Dendritic cell treated with granulocyte-macrophage colony-stimulating factor and Interleukin-4, amounts not matched to agents 40 ng/mL and 50 ng/mL, for 4 days (primary cell): ENCODE data around the gene CHMP1A.

Experiments used
- H3K27ac Mint-ChIP-seq: one replicate; pipeline ENCODE4 v1.8.0; 2022; ENCODE audit warnings: mild to moderate bottlenecking, mixed read lengths
- H3K27me3 Mint-ChIP-seq: one replicate; pipeline ENCODE4 v1.8.0; 2022; ENCODE audit warnings: mild to moderate bottlenecking, mixed read lengths
- H3K36me3 Mint-ChIP-seq: one replicate; pipeline ENCODE4 v1.8.0; 2022; ENCODE audit warnings: low read depth, mixed read lengths
- H3K4me1 Mint-ChIP-seq: one replicate; pipeline ENCODE4 v1.8.0; 2022; ENCODE audit warnings: low read depth, mixed read lengths
- H3K4me3 Mint-ChIP-seq: one replicate; pipeline ENCODE4 v1.8.0; 2022; ENCODE audit warnings: mild to moderate bottlenecking, moderate library complexity, mixed read lengths
- H3K9me3 Mint-ChIP-seq: one replicate; pipeline ENCODE4 v1.8.0; 2022; ENCODE audit warnings: mixed read lengths
- intact Hi-C: fragments of 100-400 bp; cut with micrococcal nuclease; formaldehyde crosslinking; loops from one replicate; pipeline ENCODE4 v1.15.0; 2022

The CHMP1A gene

DNA sequence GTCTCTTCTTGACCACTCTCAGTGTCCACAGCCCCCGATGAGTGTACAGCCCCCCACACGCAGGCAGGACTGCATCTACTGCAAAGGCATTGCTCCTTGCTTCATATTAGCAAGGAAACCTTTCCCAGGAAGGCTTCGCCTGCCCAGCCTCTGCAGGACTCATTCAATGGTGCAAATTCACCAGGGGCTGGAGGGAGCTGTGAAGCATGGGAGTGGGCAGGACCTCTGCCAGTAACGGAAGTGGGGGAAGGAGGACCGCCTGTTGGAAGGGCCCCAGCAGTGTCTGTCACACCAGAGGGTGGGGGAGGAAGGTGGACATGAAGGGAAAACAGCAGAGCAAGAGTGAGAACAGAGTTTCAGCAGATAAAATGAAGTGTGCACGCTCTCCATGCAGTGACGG is 2.6 kb upstream of the CHMP1A start:
- Mint-ChIP-seq H3K4me1 (peaks cover 42% of the 10 kb centered on the region), H3K36me3 (peaks cover 68% of the 10 kb centered on the region), H3K9me3 (no peaks in the 10 kb centered on the region), H3K27ac (no peak overlapping the region), H3K27me3 (peaks cover 2% of the 10 kb centered on the region), H3K4me3 (no peak overlapping the region)
- intact Hi-C loops = no loop called here

DNA sequence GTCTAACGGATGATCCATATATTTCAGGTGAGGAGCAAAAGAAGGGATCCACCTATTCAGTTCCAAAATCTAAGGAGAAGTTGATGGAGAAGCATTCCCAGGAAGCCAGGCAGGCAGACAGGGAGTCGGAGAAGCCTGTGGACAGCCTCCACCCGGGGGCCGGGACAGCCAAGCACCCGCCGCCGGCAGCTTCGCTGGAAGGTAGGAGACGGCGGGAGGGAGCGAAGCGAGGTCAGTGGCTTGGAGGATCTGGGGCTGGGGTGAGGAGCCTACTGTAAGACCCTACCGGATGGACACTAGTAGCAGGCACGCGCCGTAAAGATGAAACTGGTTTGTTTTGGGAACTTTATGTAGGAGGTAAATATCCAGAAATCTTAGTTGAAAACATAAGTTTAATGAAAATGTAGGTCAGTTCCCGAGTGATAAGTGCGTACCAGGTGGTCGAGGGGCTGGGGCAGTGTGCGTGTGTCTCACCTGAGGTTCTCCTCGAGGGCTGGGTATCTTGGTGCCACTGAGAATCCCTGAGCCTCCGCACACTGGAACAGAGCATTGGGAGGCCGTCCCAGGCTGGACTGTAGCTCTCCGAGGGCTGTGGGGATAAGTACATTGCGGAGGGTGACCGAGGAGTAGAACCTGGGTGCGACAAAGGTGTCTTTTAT is 842 bp upstream of the CHMP1A start:
- H3K36me3 Mint-ChIP-seq = peaks cover 65% of the 10 kb centered on the region
- H3K4me3 Mint-ChIP-seq = peak overlapping the region; percentile 93
- H3K4me1 Mint-ChIP-seq = peaks cover 39% of the 10 kb centered on the region
- H3K9me3 Mint-ChIP-seq = no peaks in the 10 kb centered on the region
- H3K27ac Mint-ChIP-seq = peak overlapping the region; percentile 89
- intact Hi-C loops = no loop called here
- H3K27me3 Mint-ChIP-seq = peaks cover 2% of the 10 kb centered on the region

DNA sequence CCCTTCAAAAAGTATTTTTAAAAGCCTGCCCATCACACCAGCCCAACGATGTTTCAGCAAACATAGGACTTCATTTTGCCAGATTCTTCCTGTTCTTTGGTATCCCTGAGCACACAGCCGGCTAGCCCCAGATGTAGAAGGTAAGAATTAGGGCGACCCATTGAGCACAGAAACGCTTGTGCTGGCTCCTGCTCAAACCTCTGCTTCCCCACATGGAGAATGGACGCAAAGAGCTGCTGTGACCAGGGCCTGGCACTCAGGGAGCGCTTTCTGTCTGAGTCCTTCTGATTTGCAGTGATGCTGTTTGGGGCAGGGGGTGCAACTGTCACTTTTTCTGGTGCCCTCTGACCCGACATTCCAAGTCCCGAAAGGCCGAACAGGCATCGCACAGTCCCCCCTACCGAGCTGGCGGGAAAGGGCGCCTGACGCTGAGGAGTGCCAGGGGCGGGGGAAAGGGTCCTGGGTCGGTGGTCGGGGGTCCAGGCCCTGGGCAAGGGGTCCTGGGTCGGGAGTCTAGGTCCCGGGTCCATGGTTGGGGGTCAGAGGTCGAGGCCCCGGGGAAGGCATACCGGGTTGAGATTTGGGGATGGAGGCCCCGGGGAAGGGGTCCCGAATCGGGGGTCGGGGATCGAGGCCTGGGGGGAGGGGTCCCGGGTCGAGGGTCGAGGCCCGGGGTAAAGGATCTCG is 930 bp downstream of the CHMP1A start:
- intact Hi-C loops = no loop called here
- Mint-ChIP-seq H3K4me1 (peaks cover 39% of the 10 kb centered on the region), H3K27me3 (peaks cover 2% of the 10 kb centered on the region)

DNA sequence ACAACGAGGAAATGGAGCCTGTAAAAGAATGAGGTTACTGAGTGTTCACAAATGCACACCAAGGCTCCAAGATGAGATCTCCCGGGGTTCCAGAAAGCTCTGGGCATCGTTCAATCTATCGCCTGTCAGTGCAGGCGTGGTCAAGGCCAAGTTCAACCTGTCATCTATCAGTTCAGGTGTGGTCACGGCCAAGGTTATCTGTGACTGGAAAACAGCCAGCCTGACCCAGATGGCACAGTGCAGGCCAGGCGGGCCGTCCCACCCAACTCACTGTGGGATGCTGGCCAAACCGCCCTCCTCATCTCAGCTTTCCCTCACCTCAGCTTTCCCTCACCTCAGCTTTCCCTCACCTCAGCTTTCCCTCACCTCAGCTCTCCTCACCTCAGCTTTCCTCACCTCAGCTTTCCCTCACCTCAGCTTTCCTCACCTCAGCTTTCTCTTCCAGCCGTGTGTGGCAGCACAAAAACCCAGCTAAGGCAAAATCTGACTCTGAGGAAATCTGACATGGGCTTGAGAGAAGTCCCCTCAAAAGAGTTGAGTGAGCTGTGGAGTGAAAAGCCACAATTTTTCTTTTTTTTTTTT is 2.4 kb downstream of the CHMP1A start:
- no peak overlapping the region for H3K4me3 Mint-ChIP-seq
- intact Hi-C loops = no loop called here
- peaks cover 2% of the 10 kb centered on the region for H3K27me3 Mint-ChIP-seq
- H3K4me1 Mint-ChIP-seq = peaks cover 32% of the 10 kb centered on the region
- no peaks in the 10 kb centered on the region for H3K9me3 Mint-ChIP-seq
- H3K36me3 Mint-ChIP-seq = peaks cover 62% of the 10 kb centered on the region
- H3K27ac Mint-ChIP-seq = peak overlapping the region; percentile 89

More for the DNA sequence above, 930 bp downstream of the CHMP1A start:
- Mint-ChIP-seq H3K27ac (peak overlapping the region; percentile 89), H3K9me3 (no peaks in the 10 kb centered on the region), H3K36me3 (peaks cover 62% of the 10 kb centered on the region), H3K4me3 (peak overlapping the region; percentile 93)

DNA sequence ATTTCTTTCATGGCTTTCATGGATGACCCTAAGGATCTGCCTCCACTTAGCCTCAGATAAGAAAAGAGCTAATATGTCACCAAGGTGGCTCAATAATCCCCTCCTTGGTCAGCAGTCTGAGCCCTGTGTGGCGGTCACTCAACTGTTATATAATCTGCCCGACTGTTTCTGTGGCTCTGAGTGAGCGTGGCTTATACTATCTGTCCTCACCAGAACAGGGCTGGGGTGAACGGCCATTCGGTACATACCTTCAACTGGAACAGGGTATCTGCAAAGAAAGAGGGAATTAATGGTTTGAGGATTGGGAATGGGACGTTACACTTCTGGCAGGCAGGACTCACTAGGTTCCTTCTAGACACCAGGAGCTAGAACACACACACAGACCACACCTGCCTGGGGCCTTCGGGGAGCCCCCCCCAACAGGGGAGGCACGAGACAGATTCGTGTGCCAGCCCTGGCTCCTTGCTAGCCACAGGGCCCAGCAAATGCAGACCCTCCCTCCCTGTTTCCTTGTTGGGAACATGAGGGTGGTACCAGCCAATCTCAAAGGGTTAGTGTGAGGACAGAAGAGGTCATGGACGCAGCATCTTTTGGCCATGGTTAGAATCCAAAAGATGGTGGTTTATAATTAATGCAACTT is 3.7 kb downstream of the CHMP1A start:
- H3K9me3 Mint-ChIP-seq = no peaks in the 10 kb centered on the region
- peak overlapping the region; percentile 5 for H3K27ac Mint-ChIP-seq
- no peak overlapping the region for H3K4me3 Mint-ChIP-seq
- H3K4me1 Mint-ChIP-seq = peaks cover 27% of the 10 kb centered on the region
- intact Hi-C loops = no loop called here
- peaks cover 2% of the 10 kb centered on the region for H3K27me3 Mint-ChIP-seq
- H3K36me3 Mint-ChIP-seq = peaks cover 74% of the 10 kb centered on the region

DNA sequence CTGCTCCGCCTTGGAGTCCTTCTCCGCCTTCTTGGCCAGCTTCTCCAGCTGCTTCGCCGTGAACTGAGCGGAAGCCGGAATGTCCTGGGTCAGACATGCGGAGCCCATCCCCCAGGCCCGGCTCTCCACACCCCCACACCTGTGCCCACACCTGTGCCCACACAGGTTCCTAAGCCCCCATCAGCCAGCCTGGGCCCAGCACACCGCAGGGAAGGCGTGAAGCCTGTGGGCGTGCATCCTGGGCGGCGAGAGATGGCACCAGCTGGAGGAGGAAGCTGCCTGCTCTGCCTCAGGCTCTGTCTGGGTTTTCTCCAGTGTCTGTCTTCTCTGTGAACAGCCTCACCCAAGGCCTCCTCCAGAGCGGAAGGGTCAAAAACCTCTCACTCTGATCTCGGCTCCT is 5.9 kb downstream of the CHMP1A start:
- intact Hi-C loops = no loop called here
- no peak overlapping the region for H3K27ac Mint-ChIP-seq
- H3K9me3 Mint-ChIP-seq = no peaks in the 10 kb centered on the region
- peaks cover 77% of the 10 kb centered on the region for H3K36me3 Mint-ChIP-seq
- H3K27me3 Mint-ChIP-seq = no peaks in the 10 kb centered on the region
- H3K4me1 Mint-ChIP-seq = peaks cover 15% of the 10 kb centered on the region
- H3K4me3 Mint-ChIP-seq = no peak overlapping the region

DNA sequence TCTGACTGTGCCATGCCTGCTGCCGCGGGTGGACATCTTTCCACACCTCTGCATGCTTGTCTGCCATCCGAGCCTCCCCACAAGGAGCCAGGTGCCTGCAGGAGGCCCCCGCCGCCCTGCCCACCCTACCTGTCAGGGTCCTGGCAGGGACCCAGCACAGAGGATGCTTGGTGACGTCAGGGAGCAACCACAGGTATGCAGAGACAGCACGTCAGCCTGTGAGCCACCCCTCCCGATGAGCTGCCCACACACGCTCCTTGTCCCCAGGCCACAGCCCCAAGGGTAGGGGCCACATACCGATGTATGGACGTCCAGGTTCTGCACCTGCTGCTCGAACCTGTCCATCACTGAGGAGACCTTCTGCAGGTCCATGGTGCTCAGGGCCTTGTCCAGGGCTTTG is 10.6 kb downstream of the CHMP1A start:
- Mint-ChIP-seq H3K36me3 (peaks cover 71% of the 10 kb centered on the region), H3K9me3 (no peaks in the 10 kb centered on the region), H3K4me3 (no peak overlapping the region), H3K27me3 (no peaks in the 10 kb centered on the region), H3K27ac (no peak overlapping the region), H3K4me1 (no peaks in the 10 kb centered on the region)
- intact Hi-C loops = no loop called here

DNA sequence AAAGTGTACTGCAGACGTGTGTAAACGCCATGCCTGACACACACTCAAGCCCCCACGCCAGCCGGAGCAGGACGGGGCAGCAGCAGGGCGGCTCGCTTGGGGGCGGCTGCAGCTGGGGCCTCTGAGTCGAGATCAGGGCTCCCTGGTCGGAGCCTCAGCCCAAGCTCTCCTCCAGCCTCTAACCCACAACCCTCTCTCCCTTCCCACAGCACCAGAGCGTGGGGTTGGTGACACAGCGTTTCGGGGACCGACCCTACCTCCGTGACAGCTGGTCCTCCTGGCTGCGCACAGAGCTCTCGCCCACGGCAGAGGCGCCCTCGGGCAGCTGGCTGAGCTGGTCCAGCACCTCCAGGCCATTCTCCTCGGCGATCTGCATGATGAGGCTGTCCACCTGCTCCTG is 11.2 kb downstream of the CHMP1A start:
- H3K27ac Mint-ChIP-seq = no peak overlapping the region
- peaks cover 1% of the 10 kb centered on the region for H3K27me3 Mint-ChIP-seq
- no peaks in the 10 kb centered on the region for H3K9me3 Mint-ChIP-seq
- no peaks in the 10 kb centered on the region for H3K4me1 Mint-ChIP-seq
- H3K4me3 Mint-ChIP-seq = no peak overlapping the region
- intact Hi-C loops = no loop called here
- H3K36me3 Mint-ChIP-seq = peaks cover 65% of the 10 kb centered on the region

DNA sequence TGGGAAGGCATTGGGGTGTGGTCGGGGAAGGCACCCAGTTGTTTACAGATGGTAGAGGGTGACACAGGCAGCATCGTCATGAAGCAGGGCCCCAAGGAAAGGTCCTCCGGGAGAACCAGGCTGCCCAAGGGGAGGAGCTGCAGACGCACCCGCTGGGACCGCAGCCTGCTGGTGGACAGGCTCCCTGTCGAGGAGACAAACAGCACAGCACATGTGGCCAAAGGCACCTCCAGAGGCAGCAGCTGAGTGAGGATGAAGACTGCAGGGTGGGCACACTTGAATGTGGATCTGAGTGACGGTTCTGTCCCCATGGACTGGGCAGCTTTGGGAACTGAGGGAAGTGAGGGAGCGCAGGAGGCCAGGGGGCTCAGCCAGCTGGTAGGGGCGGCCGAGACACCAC is 12.4 kb downstream of the CHMP1A start:
- no peak overlapping the region for H3K27ac Mint-ChIP-seq

DNA sequence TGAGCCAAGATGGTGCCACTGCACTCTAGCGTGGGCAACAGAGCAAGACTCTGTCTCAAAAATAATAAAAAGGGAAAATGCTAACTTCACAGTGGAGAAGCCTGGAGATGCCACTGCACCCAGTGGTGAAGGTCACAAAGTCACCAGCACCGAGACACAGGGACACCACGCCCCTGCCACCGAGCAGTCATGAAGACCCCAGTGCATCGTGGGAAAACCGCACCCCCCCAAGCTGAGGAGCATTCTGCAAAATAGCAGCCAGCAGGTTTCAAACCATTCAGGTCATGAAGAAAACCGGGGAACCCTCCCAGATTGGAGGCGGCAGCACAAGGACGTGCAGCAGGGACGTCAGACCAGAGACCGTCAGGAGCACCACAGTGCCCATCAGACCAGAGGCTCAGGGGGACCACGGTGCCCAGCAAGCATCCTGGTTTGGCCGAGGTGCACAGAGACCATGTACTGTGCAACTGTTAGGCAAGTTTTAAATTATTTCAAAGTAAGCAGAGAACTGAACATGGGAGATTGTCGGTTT is 13.7 kb downstream of the CHMP1A start:
- Mint-ChIP-seq H3K27ac (no peak overlapping the region), H3K27me3 (peaks cover 9% of the 10 kb centered on the region), H3K9me3 (no peaks in the 10 kb centered on the region), H3K4me3 (no peak overlapping the region), H3K36me3 (peaks cover 40% of the 10 kb centered on the region), H3K4me1 (peaks cover 9% of the 10 kb centered on the region)
- intact Hi-C loops = no loop called here

More for the DNA sequence above, 12.4 kb downstream of the CHMP1A start:
- Mint-ChIP-seq H3K4me3 (no peak overlapping the region), H3K9me3 (no peaks in the 10 kb centered on the region), H3K27me3 (peaks cover 9% of the 10 kb centered on the region), H3K4me1 (peaks cover 9% of the 10 kb centered on the region), H3K36me3 (peaks cover 53% of the 10 kb centered on the region)
- intact Hi-C loops = no loop called here

DNA sequence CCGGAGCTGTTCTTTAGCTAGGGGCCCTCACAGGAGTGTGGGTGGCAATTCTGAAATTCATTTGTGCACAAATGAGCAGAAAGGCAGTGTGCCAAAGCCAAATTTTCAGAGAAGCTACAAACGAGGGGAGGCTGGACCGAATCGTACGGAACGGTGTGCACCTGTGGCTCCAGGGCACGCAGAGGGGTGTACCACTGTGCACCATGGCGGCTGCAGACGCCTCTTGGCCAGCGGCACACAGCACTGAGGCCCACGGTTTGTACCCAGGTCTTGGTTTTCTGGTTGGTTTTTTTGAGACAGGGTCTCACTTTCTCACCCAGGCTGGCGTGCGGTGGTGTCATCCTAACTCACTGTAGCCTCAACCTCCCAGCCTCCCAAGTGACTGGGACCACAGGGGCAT is 14.9 kb downstream of the CHMP1A start:
- no peak overlapping the region for H3K4me3 Mint-ChIP-seq
- intact Hi-C loops = no loop called here
- H3K36me3 Mint-ChIP-seq = peaks cover 34% of the 10 kb centered on the region
- peaks cover 14% of the 10 kb centered on the region for H3K27me3 Mint-ChIP-seq
- H3K4me1 Mint-ChIP-seq = peaks cover 9% of the 10 kb centered on the region
- H3K27ac Mint-ChIP-seq = no peak overlapping the region
- no peaks in the 10 kb centered on the region for H3K9me3 Mint-ChIP-seq

DNA sequence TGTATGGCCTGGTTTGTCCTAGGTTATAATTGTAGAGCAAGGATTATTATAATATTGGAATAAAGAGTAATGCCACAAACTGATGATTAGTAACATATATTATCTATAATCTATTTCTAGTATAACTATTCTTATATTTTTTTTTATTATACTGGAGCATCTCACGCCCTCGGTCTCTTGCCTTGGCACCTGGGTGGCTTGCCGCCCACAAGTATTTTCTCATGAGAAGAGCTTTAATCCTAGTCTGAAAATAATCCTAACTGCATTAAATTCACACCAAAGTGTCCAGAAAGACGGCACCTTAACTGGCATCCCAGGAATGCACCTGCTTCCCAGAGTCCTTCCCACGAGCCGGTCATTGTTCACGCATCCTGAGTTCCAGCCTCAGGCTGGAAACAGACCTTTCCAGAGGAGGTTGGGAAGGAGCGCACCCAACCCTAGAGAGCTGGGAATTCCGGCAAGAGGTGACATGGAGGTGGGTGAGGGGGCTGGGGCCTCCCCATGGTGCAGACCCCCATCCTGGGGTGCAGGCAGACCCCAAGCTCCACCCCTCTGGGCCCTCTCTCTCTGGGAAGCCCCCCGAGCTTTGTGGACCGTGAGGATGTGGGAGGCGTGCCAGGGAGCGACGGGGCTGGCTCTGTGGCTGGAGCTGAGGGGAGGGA is 15.9 kb downstream of the CHMP1A start:
- Mint-ChIP-seq H3K27me3 (peaks cover 16% of the 10 kb centered on the region), H3K36me3 (peaks cover 24% of the 10 kb centered on the region), H3K4me3 (no peak overlapping the region)

DNA sequence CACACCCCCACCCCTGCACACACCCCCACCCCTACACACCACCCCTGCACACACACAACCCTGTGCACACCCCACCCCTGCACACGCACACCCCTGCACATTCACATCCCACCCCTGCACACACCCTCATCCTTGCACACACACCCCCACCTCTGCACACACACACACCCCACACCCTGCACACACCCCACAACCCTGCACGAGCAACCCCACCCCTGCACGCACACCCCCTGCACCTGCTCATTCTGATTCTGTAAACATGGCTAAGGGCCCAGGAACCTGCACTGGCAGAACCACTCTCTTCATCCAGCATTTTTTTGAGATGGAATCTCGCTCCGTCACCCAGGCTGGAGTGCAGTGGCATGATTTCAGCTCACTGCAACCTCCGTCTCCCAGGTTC is 18.1 kb downstream of the CHMP1A start:
- Mint-ChIP-seq H3K4me1 (peaks cover 9% of the 10 kb centered on the region), H3K27ac (no peak overlapping the region), H3K9me3 (peaks cover 10% of the 10 kb centered on the region)

More for the DNA sequence above, 15.9 kb downstream of the CHMP1A start:
- no peak overlapping the region for H3K27ac Mint-ChIP-seq
- intact Hi-C loops = loop anchor here (1.0 kb wide), 1 partner anchor 67 kb away; no protein-coding TSS in a partner anchor
- H3K9me3 Mint-ChIP-seq = no peaks in the 10 kb centered on the region
- H3K4me1 Mint-ChIP-seq = peaks cover 9% of the 10 kb centered on the region

More for the DNA sequence above, 18.1 kb downstream of the CHMP1A start:
- intact Hi-C loops = no loop called here
- Mint-ChIP-seq H3K36me3 (peaks cover 2% of the 10 kb centered on the region), H3K27me3 (peaks cover 16% of the 10 kb centered on the region), H3K4me3 (no peak overlapping the region)
